GM23338 (cell line): ENCODE measurements around the gene TAOK1.

Source experiments
- EZH2 ChIP-seq: fragments of 200-600 bp; sonication (generic); IDR thresholded peaks from one replicate; pipeline ENCODE4 v1.8.0; 2017; ENCODE audit warnings: antibody characterized with exemption, mild to moderate bottlenecking, low read depth; ENCODE audit not compliant: unreplicated experiment
- POLR2AphosphoS5 ChIP-seq: IDR thresholded peaks from 2 replicates; pipeline ENCODE4 v1.6.1; 2016; ENCODE audit warnings: antibody characterized with exemption, low read depth
- STAT1 ChIP-seq: IDR thresholded peaks from one replicate; pipeline ENCODE4 v1.6.1; 2016; ENCODE audit warnings: antibody characterized with exemption; ENCODE audit not compliant: unreplicated experiment
- ZNF331 ChIP-seq: fragments of 250-450 bp; sonication (Bioruptor Pico); IDR thresholded peaks from 2 replicates; pipeline ENCODE4 v1.5.0; 2020; ENCODE audit warnings: low read depth, mild to moderate bottlenecking, moderate library complexity
- TF ChIP-seq, protein P1 (sequence below), 2 experiments: fragments of 200-600 bp in 1 of 2; sonication (generic) in 1 of 2; conservative IDR thresholded peaks; 2 replicates each; pipeline versions ENCODE4 v1.5.1 to v1.6.1; 2016 to 2017; ENCODE audit warnings: antibody characterized with exemption in 2 of 2, low read depth in 2 of 2, mild to moderate bottlenecking in 2 of 2, moderate library complexity in 1 of 2
- TF ChIP-seq, protein P2 (sequence below): IDR thresholded peaks from one replicate; pipeline ENCODE4 v1.6.1; 2018; ENCODE audit warnings: antibody characterized with exemption; ENCODE audit not compliant: unreplicated experiment

DNA sequence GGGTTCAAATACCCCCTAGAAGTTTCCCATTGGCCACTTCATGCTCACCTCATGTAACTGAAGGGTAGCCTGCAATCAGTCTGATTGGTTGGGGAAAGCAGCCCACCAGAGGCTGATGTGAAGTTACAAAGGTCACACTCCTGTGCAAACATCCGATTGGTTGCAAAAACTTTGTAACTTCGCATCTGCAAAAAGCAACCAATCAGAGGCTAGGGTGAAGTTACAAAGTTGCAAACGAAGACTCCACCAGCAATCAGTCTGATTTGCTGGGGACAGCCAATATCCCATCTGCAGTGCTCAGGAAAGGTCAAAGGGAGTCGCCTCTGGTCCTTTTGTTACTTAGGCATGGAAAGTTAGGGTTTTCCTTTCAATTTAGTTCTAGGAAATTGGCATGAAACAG is 40.1 kb downstream of the TAOK1 start:
- TF ChIP-seq, protein P1, sequence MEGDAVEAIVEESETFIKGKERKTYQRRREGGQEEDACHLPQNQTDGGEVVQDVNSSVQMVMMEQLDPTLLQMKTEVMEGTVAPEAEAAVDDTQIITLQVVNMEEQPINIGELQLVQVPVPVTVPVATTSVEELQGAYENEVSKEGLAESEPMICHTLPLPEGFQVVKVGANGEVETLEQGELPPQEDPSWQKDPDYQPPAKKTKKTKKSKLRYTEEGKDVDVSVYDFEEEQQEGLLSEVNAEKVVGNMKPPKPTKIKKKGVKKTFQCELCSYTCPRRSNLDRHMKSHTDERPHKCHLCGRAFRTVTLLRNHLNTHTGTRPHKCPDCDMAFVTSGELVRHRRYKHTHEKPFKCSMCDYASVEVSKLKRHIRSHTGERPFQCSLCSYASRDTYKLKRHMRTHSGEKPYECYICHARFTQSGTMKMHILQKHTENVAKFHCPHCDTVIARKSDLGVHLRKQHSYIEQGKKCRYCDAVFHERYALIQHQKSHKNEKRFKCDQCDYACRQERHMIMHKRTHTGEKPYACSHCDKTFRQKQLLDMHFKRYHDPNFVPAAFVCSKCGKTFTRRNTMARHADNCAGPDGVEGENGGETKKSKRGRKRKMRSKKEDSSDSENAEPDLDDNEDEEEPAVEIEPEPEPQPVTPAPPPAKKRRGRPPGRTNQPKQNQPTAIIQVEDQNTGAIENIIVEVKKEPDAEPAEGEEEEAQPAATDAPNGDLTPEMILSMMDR (conservative IDR thresholded peaks at IDR 0.05; ENCODE audit: low read depth in 2 of 2) = no peak
- no peak for TF ChIP-seq POLR2AphosphoS5
- TF ChIP-seq, protein P2, sequence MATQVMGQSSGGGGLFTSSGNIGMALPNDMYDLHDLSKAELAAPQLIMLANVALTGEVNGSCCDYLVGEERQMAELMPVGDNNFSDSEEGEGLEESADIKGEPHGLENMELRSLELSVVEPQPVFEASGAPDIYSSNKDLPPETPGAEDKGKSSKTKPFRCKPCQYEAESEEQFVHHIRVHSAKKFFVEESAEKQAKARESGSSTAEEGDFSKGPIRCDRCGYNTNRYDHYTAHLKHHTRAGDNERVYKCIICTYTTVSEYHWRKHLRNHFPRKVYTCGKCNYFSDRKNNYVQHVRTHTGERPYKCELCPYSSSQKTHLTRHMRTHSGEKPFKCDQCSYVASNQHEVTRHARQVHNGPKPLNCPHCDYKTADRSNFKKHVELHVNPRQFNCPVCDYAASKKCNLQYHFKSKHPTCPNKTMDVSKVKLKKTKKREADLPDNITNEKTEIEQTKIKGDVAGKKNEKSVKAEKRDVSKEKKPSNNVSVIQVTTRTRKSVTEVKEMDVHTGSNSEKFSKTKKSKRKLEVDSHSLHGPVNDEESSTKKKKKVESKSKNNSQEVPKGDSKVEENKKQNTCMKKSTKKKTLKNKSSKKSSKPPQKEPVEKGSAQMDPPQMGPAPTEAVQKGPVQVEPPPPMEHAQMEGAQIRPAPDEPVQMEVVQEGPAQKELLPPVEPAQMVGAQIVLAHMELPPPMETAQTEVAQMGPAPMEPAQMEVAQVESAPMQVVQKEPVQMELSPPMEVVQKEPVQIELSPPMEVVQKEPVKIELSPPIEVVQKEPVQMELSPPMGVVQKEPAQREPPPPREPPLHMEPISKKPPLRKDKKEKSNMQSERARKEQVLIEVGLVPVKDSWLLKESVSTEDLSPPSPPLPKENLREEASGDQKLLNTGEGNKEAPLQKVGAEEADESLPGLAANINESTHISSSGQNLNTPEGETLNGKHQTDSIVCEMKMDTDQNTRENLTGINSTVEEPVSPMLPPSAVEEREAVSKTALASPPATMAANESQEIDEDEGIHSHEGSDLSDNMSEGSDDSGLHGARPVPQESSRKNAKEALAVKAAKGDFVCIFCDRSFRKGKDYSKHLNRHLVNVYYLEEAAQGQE = no peak
- TF ChIP-seq ZNF331 (CRISPR knock-in tag) = no peak
- no peak for TF ChIP-seq EZH2
- TF ChIP-seq STAT1 = no peak
